ENCODE results near the gene KRTAP1-1. TPM values are rescaled to one million over a fixed set of nuclear protein-coding genes. Genes with fewer than 3 reads are reported as not detected.
A peak's percentile ranks its signal among the peaks of the same experiment; 100 is the strongest.
"Not testable (repeated sequence)": the region's sequence is repeated elsewhere in the genome, so short reads cannot be mapped to it uniquely, and the experiment has no call there.

The KRTAP1-1 gene
- total RNA-seq, 1 donor: 2.2 TPM

GRCh38 chr17:41063449-41063848 is 22.2 kb upstream of the KRTAP1-1 start:
- no peaks in the 10 kb centered on the region for H3K79me2 ChIP-seq (ENCODE audit: insufficient read depth, low read length)
- no peak overlapping the region for H2AFZ ChIP-seq (ENCODE audit: low read length)
- no peaks in the 10 kb centered on the region for H3K9me3 ChIP-seq (ENCODE audit: low read depth, low read length)
- no peak overlapping the region for H3K4me2 ChIP-seq (ENCODE audit: insufficient read depth, low read length)
- no peak overlapping the region for H3K4me3 ChIP-seq (ENCODE audit: insufficient read depth, low read length)
- H4K20me1 ChIP-seq (ENCODE audit: insufficient read depth, low read length): no peaks in the 10 kb centered on the region
- peak overlapping the region; percentile 91 for H3K27ac ChIP-seq (ENCODE audit: low read depth, low read length)
- TF ChIP-seq CTCF (IDR thresholded peaks at IDR 0.05; ENCODE audit: extremely low read depth, low read depth, low read length): no peak
- H3K4me1 ChIP-seq (ENCODE audit: insufficient read depth, low read length): peaks cover 54% of the 10 kb centered on the region
- H3K36me3 ChIP-seq (ENCODE audit: insufficient read depth, low read length): no peaks in the 10 kb centered on the region
- H3K27me3 ChIP-seq (ENCODE audit: insufficient read depth, low read length): no peaks in the 10 kb centered on the region
- DNase-seq (ENCODE audit: insufficient read length, low spot score, missing footprints): no peak

- H2AFZ ChIP-seq (ENCODE audit: low read length): no peak overlapping the region
- peaks cover 2% of the 10 kb centered on the region for H3K9me3 ChIP-seq (ENCODE audit: low read depth, low read length)
- H3K4me3 ChIP-seq (ENCODE audit: insufficient read depth, low read length): no peak overlapping the region
- no peaks in the 10 kb centered on the region for H3K27me3 ChIP-seq (ENCODE audit: insufficient read depth, low read length)
- peak; percentile 93 for DNase-seq (ENCODE audit: insufficient read length, low spot score, missing footprints)
- H3K4me2 ChIP-seq (ENCODE audit: insufficient read depth, low read length): peak overlapping the region; percentile 1
- H3K4me1 ChIP-seq (ENCODE audit: insufficient read depth, low read length): peaks cover 58% of the 10 kb centered on the region
- H3K36me3 ChIP-seq (ENCODE audit: insufficient read depth, low read length): no peaks in the 10 kb centered on the region
- H4K20me1 ChIP-seq (ENCODE audit: insufficient read depth, low read length): no peaks in the 10 kb centered on the region
- H3K79me2 ChIP-seq (ENCODE audit: insufficient read depth, low read length): no peaks in the 10 kb centered on the region
- H3K27ac ChIP-seq (ENCODE audit: low read depth, low read length): peak overlapping the region; percentile 91
- TF ChIP-seq CTCF (IDR thresholded peaks at IDR 0.05; ENCODE audit: extremely low read depth, low read depth, low read length): peak; percentile 25
Observed at GRCh38 chr17:41061964-41062363, 20.7 kb upstream of the KRTAP1-1 start.

GRCh38 chr17:41060052-41060604 is 18.9 kb upstream of the KRTAP1-1 start, which contains the start of gene KRTAP2-3:
TSS of gene KRTAP2-3 (minus strand) at chr17:41060114. CDS start at chr17:41060050, 64 bp downstream.
- H3K27ac ChIP-seq (ENCODE audit: low read depth, low read length): peak within 1 kb of the TSS; percentile 94

GRCh38 chr17:41059276-41060051 is 18.2 kb upstream of the KRTAP1-1 start:
- not testable (repeated sequence) for H4K20me1 ChIP-seq (ENCODE audit: insufficient read depth, low read length); H3K27me3 ChIP-seq (ENCODE audit: insufficient read depth, low read length); H3K9me3 ChIP-seq (ENCODE audit: low read depth, low read length); H2AFZ ChIP-seq (ENCODE audit: low read length); H3K79me2 ChIP-seq (ENCODE audit: insufficient read depth, low read length); H3K36me3 ChIP-seq (ENCODE audit: insufficient read depth, low read length); H3K4me3 ChIP-seq (ENCODE audit: insufficient read depth, low read length)
- H3K4me2 ChIP-seq (ENCODE audit: insufficient read depth, low read length): peak overlapping the region; percentile 50
- peaks cover 53% of the 10 kb centered on the region for H3K4me1 ChIP-seq (ENCODE audit: insufficient read depth, low read length)
- DNase-seq (ENCODE audit: insufficient read length, low spot score, missing footprints): peak; percentile 94
- peak overlapping the region; percentile 94 for H3K27ac ChIP-seq (ENCODE audit: low read depth, low read length)

More at GRCh38 chr17:41060052-41060604, 18.9 kb upstream of the KRTAP1-1 start, which contains the start of gene KRTAP2-3:
- no peaks in the 10 kb centered on the region for H4K20me1 ChIP-seq (ENCODE audit: insufficient read depth, low read length)
- H3K4me1 ChIP-seq (ENCODE audit: insufficient read depth, low read length): peaks cover 53% of the 10 kb centered on the region
- H3K27me3 ChIP-seq (ENCODE audit: insufficient read depth, low read length): no peaks in the 10 kb centered on the region
- DNase-seq (ENCODE audit: insufficient read length, low spot score, missing footprints): peak; percentile 88
- no peak within 1 kb of the TSS for H3K4me3 ChIP-seq (ENCODE audit: insufficient read depth, low read length)
- peak within 1 kb of the TSS; percentile 50 for H3K4me2 ChIP-seq (ENCODE audit: insufficient read depth, low read length)
- H3K79me2 ChIP-seq (ENCODE audit: insufficient read depth, low read length): no peaks in the 10 kb centered on the region
- no peaks in the 10 kb centered on the region for H3K36me3 ChIP-seq (ENCODE audit: insufficient read depth, low read length)
- no peak for TF ChIP-seq CTCF (IDR thresholded peaks at IDR 0.05; ENCODE audit: extremely low read depth, low read depth, low read length)
- H2AFZ ChIP-seq (ENCODE audit: low read length): no peak within 1 kb of the TSS
- peaks cover 2% of the 10 kb centered on the region for H3K9me3 ChIP-seq (ENCODE audit: low read depth, low read length)

All from osteoblast (primary cell).